ENCODE measurements around the gene MAPK4. TPM values are rescaled to one million over a fixed set of nuclear protein-coding genes. Genes with fewer than 3 reads are reported as not detected.

MAPK4 gene
- total RNA-seq, 2 donors from 2014 or later: 10.6 to 12.6 TPM

GRCh38 chr18:50632895-50633515, 73.1 kb downstream of the MAPK4 start:
- no peaks in the 10 kb centered on the region for H3K4me1 ChIP-seq (replicated peaks)
- intact Hi-C loops (cut with DNase I): no loop called here
- H3K4me3 ChIP-seq: no peak overlapping the region
- no peaks in the 10 kb centered on the region for H3K27me3 ChIP-seq (replicated peaks; ENCODE audit: insufficient read depth)
- TF ChIP-seq POLR2A (IDR thresholded peaks at IDR 0.05): no peak
- TF ChIP-seq POLR2AphosphoS5 (IDR thresholded peaks at IDR 0.05): no peak
- TF ChIP-seq CTCF (IDR thresholded peaks at IDR 0.05): no peak
- no peak for DNase-seq (ENCODE audit: low spot score)
- H3K36me3 ChIP-seq: no peaks in the 10 kb centered on the region
- H3K9me3 ChIP-seq: no peaks in the 10 kb centered on the region
- H3K27ac ChIP-seq: no peak overlapping the region
- 91% methylated on average over 7 of the region's 8 CpGs for WGBS

GRCh38 chr18:50633992-50634391, 74.1 kb downstream of the MAPK4 start:
- no peaks in the 10 kb centered on the region for H3K9me3 ChIP-seq
- H3K4me1 ChIP-seq (replicated peaks): no peaks in the 10 kb centered on the region
- H3K27ac ChIP-seq: no peak overlapping the region
- H3K27me3 ChIP-seq (replicated peaks; ENCODE audit: insufficient read depth): no peaks in the 10 kb centered on the region
- H3K36me3 ChIP-seq: no peaks in the 10 kb centered on the region
- intact Hi-C loops (cut with DNase I): no loop called here
- WGBS: 94% methylated on average over 3 of the region's 3 CpGs
- no peak for DNase-seq (ENCODE audit: low spot score)
- H3K4me3 ChIP-seq: no peak overlapping the region
- TF ChIP-seq POLR2AphosphoS5 (IDR thresholded peaks at IDR 0.05): no peak
- no peak for TF ChIP-seq CTCF (IDR thresholded peaks at IDR 0.05)
- no peak for TF ChIP-seq POLR2A (IDR thresholded peaks at IDR 0.05)

GRCh38 chr18:50636366-50637057, 76.6 kb downstream of the MAPK4 start:
- intact Hi-C loops (cut with DNase I): no loop called here
- H3K36me3 ChIP-seq: no peaks in the 10 kb centered on the region
- H3K27ac ChIP-seq: no peak overlapping the region

GRCh38 chr18:50638016-50638883, 78.4 kb downstream of the MAPK4 start:
- Histone ChIP-seq H3K27ac (no peak overlapping the region), H3K27me3 (replicated peaks; ENCODE audit: insufficient read depth) (no peaks in the 10 kb centered on the region), H3K36me3 (no peaks in the 10 kb centered on the region), H3K4me1 (replicated peaks) (no peaks in the 10 kb centered on the region), H3K9me3 (no peaks in the 10 kb centered on the region), H3K4me3 (no peak overlapping the region)
- intact Hi-C loops (cut with DNase I): no loop called here
- no peak for DNase-seq (ENCODE audit: low spot score)
- 71% methylated on average over 10 of the region's 10 CpGs for WGBS
- no peak for TF ChIP-seq POLR2A (IDR thresholded peaks at IDR 0.05)
- TF ChIP-seq CTCF (IDR thresholded peaks at IDR 0.05): no peak
- no peak for TF ChIP-seq POLR2AphosphoS5 (IDR thresholded peaks at IDR 0.05)

More at GRCh38 chr18:50636366-50637057, 76.6 kb downstream of the MAPK4 start:
- H3K9me3 ChIP-seq: no peaks in the 10 kb centered on the region
- H3K27me3 ChIP-seq (replicated peaks; ENCODE audit: insufficient read depth): no peaks in the 10 kb centered on the region
- DNase-seq (ENCODE audit: low spot score): no peak
- no peak overlapping the region for H3K4me3 ChIP-seq
- no peaks in the 10 kb centered on the region for H3K4me1 ChIP-seq (replicated peaks)
- TF ChIP-seq POLR2A (IDR thresholded peaks at IDR 0.05) (no peak), CTCF (IDR thresholded peaks at IDR 0.05) (no peak), POLR2AphosphoS5 (IDR thresholded peaks at IDR 0.05) (no peak)
- WGBS: 97% methylated on average over 8 of the region's 8 CpGs

Data from prostate gland (tissue), 2 donors.